WI38 (cell line): Measurements from ENCODE around the gene GTF2E1.

ENCODE experiments used
- H3K4me3 ChIP-seq: 2 replicates; pipeline ENCODE4 v1.5.1; 2011; ENCODE audit warnings: low read depth, mild to moderate bottlenecking, control low read depth, low read length
- CTCF ChIP-seq: IDR thresholded peaks from 2 replicates; pipeline ENCODE4 v1.5.1; 2012; ENCODE audit warnings: low read depth, mild to moderate bottlenecking, control low read depth, low read length

The GTF2E1 gene

GRCh38 chr3:120742198-120742848, at the start of gene GTF2E1, which contains the start of gene RABL3:
Gene GTF2E1, plus strand, starts transcription at chr3:120742744. Its CDS starts 7,809 bp downstream, at chr3:120750553.
Gene RABL3, minus strand, starts transcription at chr3:120742516. Its CDS starts 9 bp downstream, at chr3:120742507.
- TF ChIP-seq CTCF = no peak
- H3K4me3 ChIP-seq = peak within 1 kb of the TSS; percentile 84

- no peak overlapping the region for H3K4me3 ChIP-seq
- TF ChIP-seq CTCF = no peak
Observed at GRCh38 chr3:120693439-120694171, 48.9 kb upstream of the GTF2E1 start.

- TF ChIP-seq CTCF = no peak
- no peak overlapping the region for H3K4me3 ChIP-seq
Observed at GRCh38 chr3:120699333-120699732, 43.2 kb upstream of the GTF2E1 start.

GRCh38 chr3:120705884-120706582, 36.5 kb upstream of the GTF2E1 start:
- H3K4me3 ChIP-seq = no peak overlapping the region
- no peak for TF ChIP-seq CTCF

- TF ChIP-seq CTCF = no peak
- no peak overlapping the region for H3K4me3 ChIP-seq
Observed at GRCh38 chr3:120706950-120707349, 35.6 kb upstream of the GTF2E1 start.

- TF ChIP-seq CTCF = no peak
- no peak overlapping the region for H3K4me3 ChIP-seq
Observed at GRCh38 chr3:120708408-120708807, 34.1 kb upstream of the GTF2E1 start.
